Liver (tissue), 9 donors: Measurements from ENCODE around the gene ADARB1. TPM values are rescaled to one million over a fixed set of nuclear protein-coding genes. Genes with fewer than 3 reads are reported as not detected.

Source experiments
- DNase-seq: peaks from one replicate; pipeline ENCODE4 v3.0.0-alpha.2; 2017; ENCODE audit warnings: low spot score
- H3K27ac ChIP-seq, 2 donors: one replicate each; pipeline ENCODE4 v1.7.0; 2013; ENCODE audit warnings: inconsistent platforms in 2 of 2, low read length in 2 of 2, control low read depth in 1 of 2, low read depth in 1 of 2, mild to moderate bottlenecking in 1 of 2
- H3K27me3 ChIP-seq, 4 donors: one replicate each; pipeline versions ENCODE4 v1.6.1 to v1.7.0; 2013; ENCODE audit warnings: low read length in 3 of 4, inconsistent platforms in 1 of 4, mild to moderate bottlenecking in 1 of 4, moderate library complexity in 1 of 4; ENCODE audit not compliant: control insufficient read depth in 4 of 4, insufficient read depth in 4 of 4
- H3K36me3 ChIP-seq, 4 donors: one replicate each; pipeline versions ENCODE4 v1.6.1 to v1.7.0; 2013; ENCODE audit warnings: low read length in 3 of 4, mild to moderate bottlenecking in 3 of 4, low read depth in 1 of 4, moderate library complexity in 1 of 4; ENCODE audit not compliant: control insufficient read depth in 4 of 4, insufficient read depth in 3 of 4
- H3K4me1 ChIP-seq, 4 donors: one replicate each; pipeline versions ENCODE4 v1.6.1 to v1.7.0; 2013; ENCODE audit warnings: low read length in 3 of 4, mild to moderate bottlenecking in 3 of 4, moderate library complexity in 1 of 4; ENCODE audit not compliant: control insufficient read depth in 4 of 4, insufficient read depth in 4 of 4
- H3K4me3 ChIP-seq, 3 donors: one replicate each; pipeline versions ENCODE4 v1.6.1 to v1.7.0; 2013; ENCODE audit warnings: low read length in 3 of 3, control low read depth in 1 of 3, low read depth in 1 of 3, mild to moderate bottlenecking in 1 of 3
- H3K9ac ChIP-seq, 2 donors: one replicate each; pipeline ENCODE4 v1.7.0; 2013; ENCODE audit warnings: low read length in 2 of 2, mild to moderate bottlenecking in 2 of 2, moderate library complexity in 2 of 2, control low read depth in 1 of 2, low read depth in 1 of 2
- H3K9me3 ChIP-seq, 4 donors: one replicate each; pipeline versions ENCODE4 v1.6.1 to v1.7.0; 2013; ENCODE audit warnings: low read length in 3 of 4; ENCODE audit not compliant: control insufficient read depth in 4 of 4
- EGR1 ChIP-seq, 2 donors: IDR thresholded peaks; 2 replicates each; pipeline ENCODE4 v1.6.1; 2016 to 2018; ENCODE audit warnings: antibody characterized with exemption in 2 of 2, low read depth in 2 of 2
- FOXA1 ChIP-seq: IDR thresholded peaks from 2 replicates; pipeline ENCODE4 v1.6.1; 2016; ENCODE audit warnings: antibody characterized with exemption
- FOXA2 ChIP-seq: IDR thresholded peaks from 2 replicates; pipeline ENCODE4 v1.6.1; 2016; ENCODE audit warnings: antibody characterized with exemption
- GABPA ChIP-seq, 2 donors: IDR thresholded peaks in 1 of 2; conservative IDR thresholded peaks in 1 of 2; 2 replicates each; pipeline ENCODE4 v1.6.1; 2016; ENCODE audit warnings: antibody characterized with exemption in 2 of 2, mild to moderate bottlenecking in 1 of 2, moderate library complexity in 1 of 2
- HNF4A ChIP-seq, 2 donors: conservative IDR thresholded peaks; 2 replicates each; pipeline ENCODE4 v1.6.1; 2016; ENCODE audit warnings: antibody characterized with exemption in 2 of 2, mild to moderate bottlenecking in 2 of 2
- HNF4G ChIP-seq: IDR thresholded peaks from 2 replicates; pipeline ENCODE4 v1.6.1; 2016; ENCODE audit warnings: antibody characterized with exemption
- JUND ChIP-seq, 2 donors: IDR thresholded peaks; 2 replicates each; pipeline ENCODE4 v1.6.1; 2016; ENCODE audit warnings: antibody characterized with exemption in 2 of 2
- NR2F2 ChIP-seq: IDR thresholded peaks from 2 replicates; pipeline ENCODE4 v1.6.1; 2016; ENCODE audit warnings: antibody characterized with exemption
- RAD21 ChIP-seq, 2 donors: IDR thresholded peaks; 2 replicates each; pipeline ENCODE4 v1.6.1; 2016; ENCODE audit warnings: antibody characterized with exemption in 2 of 2, mild to moderate bottlenecking in 2 of 2
- RXRA ChIP-seq, 2 donors: IDR thresholded peaks; 2 replicates each; pipeline ENCODE4 v1.6.1; 2017 to 2018; ENCODE audit warnings: antibody characterized with exemption in 2 of 2, mild to moderate bottlenecking in 1 of 2
- SP1 ChIP-seq: IDR thresholded peaks from 2 replicates; pipeline ENCODE4 v1.6.1; 2018; ENCODE audit warnings: antibody characterized with exemption, mild to moderate bottlenecking
- TAF1 ChIP-seq: conservative IDR thresholded peaks from 2 replicates; pipeline ENCODE4 v1.6.1; 2016; ENCODE audit warnings: antibody characterized with exemption, mild to moderate bottlenecking
- YY1 ChIP-seq: IDR thresholded peaks from 2 replicates; pipeline ENCODE4 v1.6.1; 2016; ENCODE audit warnings: antibody characterized with exemption, mild to moderate bottlenecking
- WGBS: extraction: QIAGEN DNeasy Blood & Tissue Kit; methylation state at CpG from one replicate; pipeline ENCODE4 v1.1.7; 2013; 5-methylcytosine and 5-hydroxymethylcytosine counted together
- polyA plus RNA-seq, 2 donors: library from polyadenylated mRNA; stranded (reverse) in 1 of 2; unstranded in 1 of 2; fragments of 200-250 nt in 1 of 2; fragments of >200 nt in 1 of 2; fragmentation: Nextera tagmentation in 1 of 2; extraction: Ambion mirVana in 1 of 2; gene quantifications; one replicate each; pipeline versions ENCODE4 v1.2.1 to v1.2.3, GENCODE V29; 2013 to 2015
- total RNA-seq, 2 donors: library from RNA; depleted of rRNA; stranded (reverse); fragments of >200 nt; gene quantifications; one replicate each; pipeline ENCODE4 v1.2.3, GENCODE V29; 2014
- TF ChIP-seq, protein P1 (sequence below): IDR thresholded peaks from 2 replicates; pipeline ENCODE4 v1.6.1; 2016; ENCODE audit warnings: antibody characterized with exemption
- TF ChIP-seq, protein P2 (sequence below): fragments of 150-350 bp; IDR thresholded peaks from 2 replicates; pipeline ENCODE4 v1.5.1; 2017; ENCODE audit warnings: improper control_type of control experiment, low read depth, low read length; ENCODE audit not compliant: missing input control
- TF ChIP-seq, protein P3 (sequence below): IDR thresholded peaks from 2 replicates; pipeline ENCODE4 v1.6.1; 2016; ENCODE audit warnings: antibody characterized with exemption
- TF ChIP-seq, protein P4 (sequence below): IDR thresholded peaks from 2 replicates; pipeline ENCODE4 v1.6.1; 2016; ENCODE audit warnings: antibody characterized with exemption
- donor health status: healthy.
- donor health status: healthy.
- donor health status: healthy.
- donor health status: healthy.
- donor health status: healthy.

Gene ADARB1
- total and polyA plus RNA-seq, 4 donors: 1.6 to 7.8 (median 2.9) TPM

DNA sequence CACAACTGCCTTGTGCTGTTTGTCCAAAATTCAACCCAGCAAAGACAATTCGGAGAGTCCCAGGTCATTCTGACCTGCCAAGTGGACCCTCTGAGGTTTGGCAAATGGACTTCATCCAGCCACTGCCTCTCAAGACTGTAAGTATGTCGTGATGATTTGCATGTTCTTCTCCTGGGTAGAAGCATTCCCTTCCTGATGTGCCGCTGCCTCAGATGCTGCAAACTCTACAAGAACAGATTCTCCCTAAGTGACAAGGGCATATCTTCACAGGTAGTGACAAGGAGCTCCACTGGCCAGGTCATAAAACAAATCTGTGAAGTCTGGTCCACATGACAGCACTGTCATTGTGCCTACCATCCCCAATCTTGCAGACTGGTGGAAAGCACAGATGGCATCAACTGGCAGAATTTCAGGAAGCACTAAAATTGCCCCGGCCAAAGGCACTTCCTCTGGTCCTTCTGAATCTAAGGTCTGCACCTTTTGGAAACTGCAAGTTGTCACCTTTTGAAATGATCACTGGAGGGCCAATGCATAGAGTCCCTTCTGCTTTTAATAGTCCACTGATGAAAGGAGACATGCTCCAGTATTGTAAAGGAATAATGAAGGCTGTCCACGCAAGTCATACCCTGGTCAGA is 185.9 kb downstream of the ADARB1 start:
- H3K36me3 ChIP-seq: peaks cover 4 to 10% (median 6%) of the 10 kb centered on the region in 4 donors
- TF ChIP-seq HNF4A (conservative IDR thresholded peaks at IDR 0.05): no peak
- H3K9ac ChIP-seq: no peak overlapping the region
- H3K9me3 ChIP-seq: no peaks in the 10 kb centered on the region
- peaks cover 2 to 15% (median 10%) of the 10 kb centered on the region in 4 donors for H3K4me1 ChIP-seq
- 55% methylated on average over 5 of the region's 5 CpGs for WGBS
- H3K4me3 ChIP-seq: no peak overlapping the region
- no peak for DNase-seq
- H3K27ac ChIP-seq: no peak overlapping the region
- H3K27me3 ChIP-seq: no peaks in the 10 kb centered on the region

DNA sequence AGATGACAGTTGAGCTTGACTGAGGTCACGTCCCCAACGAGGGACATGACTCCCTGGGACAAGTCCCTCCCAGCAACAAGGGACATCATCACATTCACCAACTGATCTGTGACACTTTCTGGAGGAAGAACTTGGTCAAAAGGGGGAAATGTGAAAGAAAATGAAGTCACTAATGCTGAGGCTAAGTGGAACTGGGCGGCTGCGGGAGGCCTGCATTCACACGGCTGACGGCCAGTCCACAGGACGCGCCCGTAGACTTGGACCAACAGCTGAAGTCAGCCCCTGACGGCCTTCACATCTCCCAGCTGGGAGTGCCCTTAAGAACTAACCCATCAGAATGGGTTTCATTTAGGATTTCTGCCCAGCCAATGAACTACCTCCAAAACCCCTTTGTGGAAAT is 186.7 kb downstream of the ADARB1 start:
- Histone ChIP-seq H3K9me3 (no peaks in the 10 kb centered on the region), H3K4me1 (peaks cover 2 to 15% (median 10%) of the 10 kb centered on the region in 4 donors), H3K27ac (no peak overlapping the region), H3K36me3 (peaks cover 4 to 17% (median 6%) of the 10 kb centered on the region in 4 donors), H3K27me3 (no peaks in the 10 kb centered on the region), H3K9ac (no peak overlapping the region), H3K4me3 (no peak overlapping the region)
- TF ChIP-seq NR2F2 (no peak), YY1 (no peak), JUND (IDR thresholded peaks at IDR 0.05) (no peak), GABPA (IDR thresholded peaks at IDR 0.05 in 1 of 2, conservative IDR thresholded peaks at IDR 0.05 in 1 of 2) (no peak), EGR1 (IDR thresholded peaks at IDR 0.05; ENCODE audit: low read depth in 2 of 2) (no peak), RXRA (IDR thresholded peaks at IDR 0.05) (no peak), FOXA1 (no peak)
- TF ChIP-seq, protein P1, sequence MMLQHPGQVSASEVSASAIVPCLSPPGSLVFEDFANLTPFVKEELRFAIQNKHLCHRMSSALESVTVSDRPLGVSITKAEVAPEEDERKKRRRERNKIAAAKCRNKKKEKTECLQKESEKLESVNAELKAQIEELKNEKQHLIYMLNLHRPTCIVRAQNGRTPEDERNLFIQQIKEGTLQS: no peak
- TF ChIP-seq, protein P2, sequence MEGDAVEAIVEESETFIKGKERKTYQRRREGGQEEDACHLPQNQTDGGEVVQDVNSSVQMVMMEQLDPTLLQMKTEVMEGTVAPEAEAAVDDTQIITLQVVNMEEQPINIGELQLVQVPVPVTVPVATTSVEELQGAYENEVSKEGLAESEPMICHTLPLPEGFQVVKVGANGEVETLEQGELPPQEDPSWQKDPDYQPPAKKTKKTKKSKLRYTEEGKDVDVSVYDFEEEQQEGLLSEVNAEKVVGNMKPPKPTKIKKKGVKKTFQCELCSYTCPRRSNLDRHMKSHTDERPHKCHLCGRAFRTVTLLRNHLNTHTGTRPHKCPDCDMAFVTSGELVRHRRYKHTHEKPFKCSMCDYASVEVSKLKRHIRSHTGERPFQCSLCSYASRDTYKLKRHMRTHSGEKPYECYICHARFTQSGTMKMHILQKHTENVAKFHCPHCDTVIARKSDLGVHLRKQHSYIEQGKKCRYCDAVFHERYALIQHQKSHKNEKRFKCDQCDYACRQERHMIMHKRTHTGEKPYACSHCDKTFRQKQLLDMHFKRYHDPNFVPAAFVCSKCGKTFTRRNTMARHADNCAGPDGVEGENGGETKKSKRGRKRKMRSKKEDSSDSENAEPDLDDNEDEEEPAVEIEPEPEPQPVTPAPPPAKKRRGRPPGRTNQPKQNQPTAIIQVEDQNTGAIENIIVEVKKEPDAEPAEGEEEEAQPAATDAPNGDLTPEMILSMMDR: no peak
- TF ChIP-seq, protein P3, sequence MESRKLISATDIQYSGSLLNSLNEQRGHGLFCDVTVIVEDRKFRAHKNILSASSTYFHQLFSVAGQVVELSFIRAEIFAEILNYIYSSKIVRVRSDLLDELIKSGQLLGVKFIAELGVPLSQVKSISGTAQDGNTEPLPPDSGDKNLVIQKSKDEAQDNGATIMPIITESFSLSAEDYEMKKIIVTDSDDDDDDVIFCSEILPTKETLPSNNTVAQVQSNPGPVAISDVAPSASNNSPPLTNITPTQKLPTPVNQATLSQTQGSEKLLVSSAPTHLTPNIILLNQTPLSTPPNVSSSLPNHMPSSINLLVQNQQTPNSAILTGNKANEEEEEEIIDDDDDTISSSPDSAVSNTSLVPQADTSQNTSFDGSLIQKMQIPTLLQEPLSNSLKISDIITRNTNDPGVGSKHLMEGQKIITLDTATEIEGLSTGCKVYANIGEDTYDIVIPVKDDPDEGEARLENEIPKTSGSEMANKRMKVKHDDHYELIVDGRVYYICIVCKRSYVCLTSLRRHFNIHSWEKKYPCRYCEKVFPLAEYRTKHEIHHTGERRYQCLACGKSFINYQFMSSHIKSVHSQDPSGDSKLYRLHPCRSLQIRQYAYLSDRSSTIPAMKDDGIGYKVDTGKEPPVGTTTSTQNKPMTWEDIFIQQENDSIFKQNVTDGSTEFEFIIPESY: no peak
- 79% methylated on average over 10 of the region's 10 CpGs for WGBS
- DNase-seq: peak; percentile 17

DNA sequence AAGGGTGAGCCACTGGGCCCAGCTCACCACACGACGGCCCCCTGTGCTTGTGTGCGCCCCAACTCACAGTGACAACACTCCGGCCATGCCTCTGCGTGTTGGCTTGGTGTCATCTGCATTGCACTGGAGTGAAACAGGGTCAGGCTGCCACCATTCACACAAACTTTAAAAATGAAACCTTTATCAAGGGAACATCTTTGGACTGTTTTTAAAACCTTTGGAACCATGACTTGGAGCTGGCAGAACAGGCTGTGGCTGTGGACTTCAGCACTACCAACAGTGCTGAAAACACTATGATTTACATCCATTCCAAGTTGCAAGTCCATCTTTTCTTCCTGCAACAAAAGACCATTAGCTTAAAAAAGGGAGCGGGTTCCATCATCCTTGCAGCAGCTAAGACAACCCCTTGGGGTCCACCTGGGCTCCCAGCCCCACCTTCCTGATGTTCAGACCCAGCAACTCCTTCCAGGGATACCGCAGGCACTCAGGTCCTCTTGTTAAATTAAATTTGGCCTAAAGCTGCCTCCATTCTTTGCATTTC is 187.7 kb downstream of the ADARB1 start:
- Histone ChIP-seq H3K4me1 (peaks cover 2 to 15% (median 10%) of the 10 kb centered on the region in 4 donors), H3K9me3 (no peaks in the 10 kb centered on the region), H3K4me3 (no peak overlapping the region), H3K27ac (peak overlapping the region; percentile 64 to 82), H3K27me3 (no peaks in the 10 kb centered on the region), H3K36me3 (peaks cover 12 to 25% (median 14%) of the 10 kb centered on the region in 4 donors), H3K9ac (no peak overlapping the region)
- 61% methylated on average over 7 of the region's 7 CpGs for WGBS
- peak; percentile 25 for DNase-seq
- TF ChIP-seq, protein P4, sequence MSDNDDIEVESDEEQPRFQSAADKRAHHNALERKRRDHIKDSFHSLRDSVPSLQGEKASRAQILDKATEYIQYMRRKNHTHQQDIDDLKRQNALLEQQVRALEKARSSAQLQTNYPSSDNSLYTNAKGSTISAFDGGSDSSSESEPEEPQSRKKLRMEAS: no peak
- TF ChIP-seq HNF4A (conservative IDR thresholded peaks at IDR 0.05): peak; percentile 90
- TF ChIP-seq HNF4G: peak; percentile 80
- TF ChIP-seq, protein P3: no peak
- TF ChIP-seq, protein P1: no peak
- peak in 1 of 2 donors; percentile 9 for TF ChIP-seq JUND (IDR thresholded peaks at IDR 0.05)
- TF ChIP-seq RXRA (IDR thresholded peaks at IDR 0.05): peak; percentile 69 to 70
- no peak for TF ChIP-seq EGR1 (IDR thresholded peaks at IDR 0.05; ENCODE audit: low read depth in 2 of 2)
- no peak for TF ChIP-seq TAF1
- peak; percentile 87 for TF ChIP-seq SP1
- TF ChIP-seq NR2F2: no peak
- TF ChIP-seq YY1: peak; percentile 70
- TF ChIP-seq FOXA1: no peak
- TF ChIP-seq, protein P2: no peak
- peak; percentile 9 for TF ChIP-seq FOXA2
- peak in 1 of 2 donors; percentile 14 for TF ChIP-seq RAD21 (IDR thresholded peaks at IDR 0.05)
- TF ChIP-seq GABPA (IDR thresholded peaks at IDR 0.05 in 1 of 2, conservative IDR thresholded peaks at IDR 0.05 in 1 of 2): no peak
